ENCODE results near the gene CTBP2.

CTBP2 gene

GRCh38 chr10:125105155-125105554 lies 55.2 kb downstream of the CTBP2 start:
- no peak for DNase-seq

GRCh38 chr10:125104559-125104958 lies 55.8 kb downstream of the CTBP2 start:
- no peak for DNase-seq

GRCh38 chr10:125103924-125104323 lies 56.4 kb downstream of the CTBP2 start:
- DNase-seq = no peak

- no peak for DNase-seq
Observed at GRCh38 chr10:125103466-125103865, 56.9 kb downstream of the CTBP2 start.

GRCh38 chr10:125102821-125103220 lies 57.5 kb downstream of the CTBP2 start:
- DNase-seq = no peak

- no peak for DNase-seq
Observed at GRCh38 chr10:125102246-125102645, 58.1 kb downstream of the CTBP2 start.

GRCh38 chr10:125101581-125101980 lies 58.8 kb downstream of the CTBP2 start:
- DNase-seq = no peak

- DNase-seq = no peak
Observed at GRCh38 chr10:125101049-125101448, 59.3 kb downstream of the CTBP2 start.

- no peak for DNase-seq
Observed at GRCh38 chr10:125097409-125098070, 62.8 kb downstream of the CTBP2 start.

- DNase-seq = no peak
Observed at GRCh38 chr10:125096975-125097374, 63.4 kb downstream of the CTBP2 start.

- DNase-seq = no peak
Observed at GRCh38 chr10:125096371-125096770, 64.0 kb downstream of the CTBP2 start.

- DNase-seq = no peak
Observed at GRCh38 chr10:125095776-125096175, 64.6 kb downstream of the CTBP2 start.

- no peak for DNase-seq
Observed at GRCh38 chr10:125095228-125095627, 65.1 kb downstream of the CTBP2 start.

GRCh38 chr10:125094806-125095205 lies 65.6 kb downstream of the CTBP2 start:
- no peak for DNase-seq

- no peak for DNase-seq
Observed at GRCh38 chr10:125093974-125094705, 66.2 kb downstream of the CTBP2 start.

GRCh38 chr10:125093199-125093973 lies 67.0 kb downstream of the CTBP2 start:
- DNase-seq = no peak

- no peak for DNase-seq
Observed at GRCh38 chr10:125092564-125093031, 67.8 kb downstream of the CTBP2 start.

GRCh38 chr10:125091891-125092290 lies 68.5 kb downstream of the CTBP2 start:
- no peak for DNase-seq

- no peak for DNase-seq
Observed at GRCh38 chr10:125089469-125089868, 70.9 kb downstream of the CTBP2 start.

GRCh38 chr10:125087897-125088215 lies 72.5 kb downstream of the CTBP2 start:
- DNase-seq = no peak

GRCh38 chr10:125087191-125087896 lies 73.0 kb downstream of the CTBP2 start:
- DNase-seq = no peak

- DNase-seq = no peak
Observed at GRCh38 chr10:125086691-125087090, 73.7 kb downstream of the CTBP2 start.
